Heart right ventricle (tissue), 16 donors: ENCODE measurements around the gene SCUBE1. TPM values are rescaled to one million over a fixed set of nuclear protein-coding genes. Genes with fewer than 3 reads are reported as not detected.

Source experiments
- ATAC-seq, 8 donors: fragments of 200-7000 bp; cut with Tn5 transposase; one replicate each; pipeline ENCODE4 v1.9.1; 2020; ENCODE audit warnings: mild to moderate bottlenecking in 8 of 8, moderate library complexity in 8 of 8, moderate number of reproducible peaks in 1 of 8
- DNase-seq, 2 donors: peaks; one replicate each; pipeline ENCODE4 v3.0.0-alpha.2; 2020
- H3K27ac ChIP-seq, 10 donors: fragments of 200-600 bp; sonication (generic) in 2 of 10; one replicate each; pipeline versions ENCODE4 v1.5.0 to v1.8.0; 2020 to 2022; ENCODE audit warnings: mild to moderate bottlenecking in 3 of 10
- H3K27me3 ChIP-seq, 7 donors: fragments of 200-600 bp; one replicate each; pipeline ENCODE4 v1.8.0; 2021 to 2022; ENCODE audit warnings: mild to moderate bottlenecking in 2 of 7
- H3K36me3 ChIP-seq, 9 donors: fragments of 200-600 bp; sonication (generic) in 1 of 9; one replicate each; pipeline versions ENCODE4 v1.5.0 to v1.8.0; 2020 to 2022; ENCODE audit warnings: mild to moderate bottlenecking in 2 of 9
- H3K4me1 ChIP-seq, 9 donors: fragments of 200-600 bp; sonication (generic) in 1 of 9; one replicate each; pipeline versions ENCODE4 v1.5.0 to v1.8.0; 2020 to 2022; ENCODE audit warnings: mild to moderate bottlenecking in 4 of 9
- H3K4me3 ChIP-seq, 10 donors: fragments of 200-600 bp; sonication (generic) in 2 of 10; one replicate each; pipeline versions ENCODE4 v1.5.0 to v1.8.0; 2020 to 2022; ENCODE audit warnings: mild to moderate bottlenecking in 7 of 10, moderate library complexity in 2 of 10
- H3K9me3 ChIP-seq, 11 donors: fragments of 200-600 bp in 10 of 11; sonication (generic) in 2 of 11; one replicate each; pipeline versions ENCODE4 v1.5.0 to v1.8.0; 2013 to 2022; ENCODE audit warnings: mild to moderate bottlenecking in 2 of 11, control low read depth in 1 of 11, moderate library complexity in 1 of 11
- WGBS, 2 donors: extraction: QIAGEN DNeasy Blood & Tissue Kit; methylation state at CpG; one replicate each; pipeline ENCODE4 v1.1.7; 2013; ENCODE audit warnings: inconsistent platforms in 1 of 2; 5-methylcytosine and 5-hydroxymethylcytosine counted together
- intact Hi-C, 10 donors: fragments of 100-400 bp; cut with DNase I; formaldehyde crosslinking; loops; one replicate each; pipeline versions ENCODE4 v1.11.1 to v1.14.2; 2022
- polyA plus RNA-seq, 2 donors: library from polyadenylated mRNA; stranded (reverse); fragments of 200-250 nt; gene quantifications; one replicate each; pipeline ENCODE4 v1.2.3, GENCODE V29; 2013
- total RNA-seq, 10 donors: library from RNA; stranded (reverse); fragmentation: NEBNext Ultra II Directional in 3 of 10; extraction: Animal tissue kit (Norgen Biotek cat#: 25700) in 3 of 10; gene quantifications; one replicate each; pipeline versions ENCODE4 v1.2.1 to v1.2.4, GENCODE V29; 2021 to 2023
- TF ChIP-seq, protein P1 (sequence below), 9 donors: fragments of 200-600 bp; sonication (generic) in 2 of 9; IDR thresholded peaks; one replicate each; pipeline versions ENCODE4 v1.5.0 to v1.8.0; 2021 to 2022; ENCODE audit warnings: antibody characterized with exemption in 9 of 9, mild to moderate bottlenecking in 5 of 9, moderate library complexity in 1 of 9
- donor health status: Arrhythmogenic right ventricular cardiomyopathy.
- donor health status: ischemic (EF 13 %, LVEDD 7.1; RV severe dilation, severe dysfunction).
- donor health status: healthy with polysubstance abuse.
- donor health status: DM: no; HTN: yes; CAD: no.
- donor health status: DM: no; HTN: no; CAD: no.
- donor health status: ischemic (EF 25% LVEDD 6.9; RV normal size, moderate dysfunction).
- donor health status: ischemic (EF 25% LVEDD 5.7; RV mildly dilated, moderate dysfunction).
- donor health status: healthy.
- donor health status: DM: yes; HTN: yes; CAD: no.
- donor health status: Ischemic cardiomyopathy.
- donor health status: ischemic (EF 35%, LVEDD 5.7; RV mildly dilated, moderate dysfunction).
- donor health status: nonischemic (EF 11% LVEDD 7.7; RV severe dilation, severe dysfunction).
- donor health status: DM: yes; HTN: yes; CAD: no.
- donor health status: PGD.
- donor health status: ischemic (EF 29% LVEDD 5.4; RV normal size, mild dysfunction).
- donor health status: nonischemic (EF 23%, LVEDD 6.1; RV moderate dilation, normal function).

Gene SCUBE1
- total and polyA plus RNA-seq, 12 donors: 0.01 to 0.60 (median 0.13) TPM; not detected in 1

DNA sequence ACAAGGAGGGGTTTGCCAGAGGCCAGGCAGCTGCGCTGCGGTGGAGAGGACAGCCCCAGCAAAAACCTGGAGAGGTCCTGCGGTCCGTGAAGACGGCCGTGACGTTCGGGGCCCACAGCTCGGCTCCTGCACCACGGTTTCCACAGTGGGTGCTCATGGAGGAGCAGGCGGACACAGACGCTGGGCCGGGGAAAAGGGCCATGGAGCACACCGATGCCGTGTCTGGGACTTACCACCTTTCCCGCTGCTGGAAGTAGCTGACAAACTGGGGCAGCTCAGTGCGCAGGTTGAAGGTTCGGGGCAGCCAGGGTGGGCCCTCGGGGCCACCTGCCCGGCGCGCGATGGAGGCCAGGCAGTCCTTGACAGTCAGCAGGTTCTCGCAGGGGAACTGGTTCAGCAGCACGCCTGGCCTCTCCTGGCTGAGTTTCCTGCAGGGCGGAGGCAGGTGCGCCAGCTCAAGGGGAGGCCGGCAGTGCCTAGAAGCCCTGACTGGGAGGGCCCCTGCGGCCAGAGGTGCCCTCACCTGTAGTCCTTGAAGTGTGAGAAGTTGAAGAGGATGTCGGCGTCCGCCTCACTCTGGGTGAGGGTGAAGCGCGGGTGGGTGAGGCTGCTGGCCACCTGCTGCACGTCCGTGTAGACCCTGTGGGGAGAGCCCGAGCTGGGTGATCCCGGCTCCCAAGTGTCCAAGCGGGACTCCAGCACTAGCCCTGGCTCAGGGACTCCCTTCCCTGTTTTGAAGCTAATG is 169.0 kb downstream of the SCUBE1 start:
- TF ChIP-seq, protein P1, sequence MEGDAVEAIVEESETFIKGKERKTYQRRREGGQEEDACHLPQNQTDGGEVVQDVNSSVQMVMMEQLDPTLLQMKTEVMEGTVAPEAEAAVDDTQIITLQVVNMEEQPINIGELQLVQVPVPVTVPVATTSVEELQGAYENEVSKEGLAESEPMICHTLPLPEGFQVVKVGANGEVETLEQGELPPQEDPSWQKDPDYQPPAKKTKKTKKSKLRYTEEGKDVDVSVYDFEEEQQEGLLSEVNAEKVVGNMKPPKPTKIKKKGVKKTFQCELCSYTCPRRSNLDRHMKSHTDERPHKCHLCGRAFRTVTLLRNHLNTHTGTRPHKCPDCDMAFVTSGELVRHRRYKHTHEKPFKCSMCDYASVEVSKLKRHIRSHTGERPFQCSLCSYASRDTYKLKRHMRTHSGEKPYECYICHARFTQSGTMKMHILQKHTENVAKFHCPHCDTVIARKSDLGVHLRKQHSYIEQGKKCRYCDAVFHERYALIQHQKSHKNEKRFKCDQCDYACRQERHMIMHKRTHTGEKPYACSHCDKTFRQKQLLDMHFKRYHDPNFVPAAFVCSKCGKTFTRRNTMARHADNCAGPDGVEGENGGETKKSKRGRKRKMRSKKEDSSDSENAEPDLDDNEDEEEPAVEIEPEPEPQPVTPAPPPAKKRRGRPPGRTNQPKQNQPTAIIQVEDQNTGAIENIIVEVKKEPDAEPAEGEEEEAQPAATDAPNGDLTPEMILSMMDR (IDR thresholded peaks at IDR 0.05): no peak
- no peaks in the 10 kb centered on the region for H3K27me3 ChIP-seq
- 97 to 98% methylated on average over 39 of the region's 39 CpGs for WGBS, 2 donors
- H3K9me3 ChIP-seq: no peaks in the 10 kb centered on the region
- intact Hi-C loops: no loop called here
- DNase-seq (no peak), ATAC-seq (no peak)
- H3K4me3 ChIP-seq: no peak overlapping the region
- H3K36me3 ChIP-seq: peaks cover 0 to 78% (median 26%) of the 10 kb centered on the region in 9 donors
- H3K4me1 ChIP-seq: no peaks in the 10 kb centered on the region
- H3K27ac ChIP-seq: no peak overlapping the region

DNA sequence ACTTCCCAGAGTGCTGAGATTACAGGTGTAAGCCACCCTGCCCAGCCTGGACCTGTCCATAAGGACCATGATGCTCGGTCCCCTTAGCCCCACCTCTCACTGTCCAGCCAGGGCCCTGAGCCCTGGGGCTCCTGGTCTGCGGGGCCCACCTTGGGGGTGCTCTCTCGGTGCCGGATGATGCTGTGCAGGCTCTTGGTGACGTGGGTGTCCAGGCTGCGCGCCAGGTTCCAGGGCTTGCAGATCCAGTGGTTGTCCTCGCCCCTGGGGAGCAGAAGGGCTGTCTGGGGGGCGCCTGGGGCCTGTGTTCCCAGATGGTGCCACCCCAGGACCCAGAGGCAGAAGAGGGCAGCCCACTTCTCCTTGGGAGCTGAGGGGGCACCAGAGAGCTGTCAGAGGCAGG is 169.6 kb downstream of the SCUBE1 start:
- H3K27ac ChIP-seq: no peak overlapping the region
- no peaks in the 10 kb centered on the region for H3K27me3 ChIP-seq
- intact Hi-C loops: no loop called here

DNA sequence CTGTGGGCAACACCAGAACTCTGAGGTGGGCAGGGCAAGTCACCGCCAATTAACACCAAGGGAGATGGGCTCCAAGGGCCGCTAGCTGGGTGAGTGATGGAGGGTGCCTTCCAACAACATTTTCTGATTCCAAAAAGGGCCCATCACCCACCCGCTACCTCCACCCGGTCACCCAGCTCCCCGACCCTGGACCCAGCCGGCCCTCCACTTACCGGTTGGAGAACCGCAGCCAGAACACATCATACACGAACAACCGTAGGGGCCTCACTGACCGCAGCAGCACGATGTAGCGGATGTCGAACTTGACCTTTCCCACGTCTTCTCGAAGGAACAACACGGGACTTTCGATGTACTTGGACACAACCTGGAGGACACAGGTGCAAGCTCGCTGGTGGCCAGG is 171.0 kb downstream of the SCUBE1 start:
- Histone ChIP-seq H3K4me3 (no peak overlapping the region), H3K27me3 (no peaks in the 10 kb centered on the region), H3K9me3 (no peaks in the 10 kb centered on the region), H3K36me3 (peaks cover 0 to 84% (median 19%) of the 10 kb centered on the region in 9 donors), H3K27ac (no peak overlapping the region), H3K4me1 (no peaks in the 10 kb centered on the region)
- intact Hi-C loops: no loop called here
- TF ChIP-seq, protein P1 (IDR thresholded peaks at IDR 0.05): no peak
- no peak for DNase-seq
- 95 to 97% methylated on average over 19 of the region's 19 CpGs for WGBS, 2 donors
- ATAC-seq: no peak

More for the DNA sequence above, 169.6 kb downstream of the SCUBE1 start:
- H3K4me3 ChIP-seq: no peak overlapping the region
- ATAC-seq (no peak), DNase-seq (no peak)
- H3K4me1 ChIP-seq: no peaks in the 10 kb centered on the region
- TF ChIP-seq, protein P1 (IDR thresholded peaks at IDR 0.05): no peak
- no peaks in the 10 kb centered on the region for H3K9me3 ChIP-seq
- WGBS, 2 donors: 86 to 97% methylated on average over 9 of the region's 9 CpGs
- H3K36me3 ChIP-seq: peaks cover 0 to 73% (median 21%) of the 10 kb centered on the region in 9 donors

DNA sequence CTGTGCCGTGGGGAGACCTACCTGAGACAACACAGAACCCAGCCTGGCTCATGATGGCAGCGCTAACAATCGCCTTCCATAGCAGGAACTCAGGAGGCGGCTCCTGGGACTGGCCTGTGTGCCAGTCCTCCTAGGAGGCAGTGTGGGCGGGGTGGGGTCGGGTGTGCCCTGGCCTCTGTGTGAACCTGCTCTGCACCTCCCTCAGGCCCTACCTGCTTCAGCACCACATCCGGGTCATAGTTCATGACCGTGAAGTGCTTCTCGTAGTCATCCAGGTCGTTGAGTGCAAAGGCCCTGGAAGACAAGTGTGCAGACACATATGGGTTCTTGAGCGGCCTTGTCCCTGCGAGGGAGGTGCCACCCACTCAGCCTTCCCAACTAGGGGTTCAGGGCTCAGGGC is 171.6 kb downstream of the SCUBE1 start:
- Histone ChIP-seq H3K36me3 (peaks cover 0 to 82% (median 19%) of the 10 kb centered on the region in 9 donors), H3K27ac (no peak overlapping the region), H3K4me3 (no peak overlapping the region), H3K4me1 (no peaks in the 10 kb centered on the region), H3K27me3 (no peaks in the 10 kb centered on the region), H3K9me3 (no peaks in the 10 kb centered on the region)
- WGBS, 2 donors: 86 to 88% methylated on average over 12 of the region's 12 CpGs
- no peak for DNase-seq
- intact Hi-C loops: no loop called here
- no peak for ATAC-seq
- TF ChIP-seq, protein P1 (IDR thresholded peaks at IDR 0.05): no peak
